Glutamatergic neuron (in vitro differentiated cells): ENCODE results near the gene EXOC7. TPM values are rescaled to one million over a fixed set of nuclear protein-coding genes. Genes with fewer than 3 reads are reported as not detected.

ENCODE experiments used
- DNase-seq: peaks from one replicate; pipeline ENCODE4 v3.0.0; 2022
- H3K27ac Mint-ChIP-seq: one replicate; pipeline ENCODE4 v1.8.0; 2020; ENCODE audit warnings: mild to moderate bottlenecking, mixed read lengths, inconsistent platforms; ENCODE audit not compliant: unreplicated experiment
- H3K27me3 Mint-ChIP-seq: one replicate; pipeline ENCODE4 v1.8.0; 2020; ENCODE audit warnings: mild to moderate bottlenecking, moderate library complexity, mixed read lengths, inconsistent platforms; ENCODE audit not compliant: unreplicated experiment
- H3K36me3 Mint-ChIP-seq: one replicate; pipeline ENCODE4 v1.8.0; 2020; ENCODE audit warnings: mild to moderate bottlenecking, mixed read lengths, inconsistent platforms; ENCODE audit not compliant: unreplicated experiment
- H3K4me1 Mint-ChIP-seq: one replicate; pipeline ENCODE4 v1.8.0; 2020; ENCODE audit warnings: mild to moderate bottlenecking, low read depth, mixed read lengths, inconsistent platforms; ENCODE audit not compliant: unreplicated experiment
- H3K4me3 Mint-ChIP-seq: one replicate; pipeline ENCODE4 v1.8.0; 2020; ENCODE audit warnings: mild to moderate bottlenecking, mixed read lengths, inconsistent platforms; ENCODE audit not compliant: unreplicated experiment
- H3K9me3 Mint-ChIP-seq: one replicate; pipeline ENCODE4 v1.8.0; 2020; ENCODE audit warnings: mild to moderate bottlenecking, moderate library complexity, mixed read lengths, inconsistent platforms; ENCODE audit not compliant: unreplicated experiment
- total RNA-seq: library from RNA; stranded (reverse); fragmentation: NEBNext Ultra II Directional; extraction: Animal tissue kit (Norgen Biotek cat#: 25700); gene quantifications from one replicate; pipeline ENCODE4 v1.2.1, GENCODE V29; 2021; ENCODE audit not compliant: unreplicated experiment
- TF ChIP-seq, protein P1 (sequence below): fragments of 200-600 bp; sonication (generic); IDR thresholded peaks from one replicate; pipeline ENCODE4 v1.5.0; 2021; ENCODE audit not compliant: partially characterized antibody, unreplicated experiment

Gene EXOC7
- total RNA-seq, 1 donor from 2014 or later, result 249 TPM

DNA sequence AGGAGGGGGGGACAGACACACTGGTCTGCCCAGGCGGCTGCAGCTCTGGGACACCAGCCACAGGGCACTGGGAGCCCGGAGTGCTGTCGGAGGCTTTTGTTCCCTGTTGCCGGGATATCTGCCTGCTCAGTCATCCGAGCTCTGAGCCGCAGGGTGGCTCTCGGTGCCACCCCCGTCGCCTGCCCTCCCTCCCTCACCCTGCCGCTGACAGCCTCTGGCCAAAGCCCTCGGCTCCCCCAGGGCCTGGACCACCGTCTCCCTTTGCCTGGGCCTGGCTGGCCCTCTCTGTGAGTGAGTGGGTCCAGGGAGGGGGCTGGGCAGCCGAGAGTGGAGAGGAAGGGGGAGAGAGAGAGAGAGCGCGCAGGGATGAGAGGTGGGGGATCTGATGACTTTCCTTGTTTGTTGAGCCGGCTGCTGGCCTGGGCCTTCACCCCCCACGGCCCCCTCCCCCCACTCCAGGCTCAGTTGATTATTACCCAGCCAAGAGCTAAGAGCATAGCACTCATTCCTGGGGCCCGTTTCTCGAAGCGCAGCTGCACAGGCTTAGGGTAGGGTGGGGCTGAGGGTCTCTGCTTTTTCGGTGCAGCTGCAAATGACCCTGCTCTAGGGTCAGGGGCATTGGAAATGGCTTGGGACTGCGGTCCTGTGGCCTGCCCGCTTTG lies 34.8 kb upstream of the EXOC7 start:
- Mint-ChIP-seq H3K27me3 (peaks cover 31% of the 10 kb centered on the region), H3K36me3 (no peaks in the 10 kb centered on the region), H3K4me3 (no peak overlapping the region), H3K4me1 (peaks cover 15% of the 10 kb centered on the region), H3K9me3 (peaks cover 5% of the 10 kb centered on the region), H3K27ac (no peak overlapping the region)
- TF ChIP-seq, protein P1, sequence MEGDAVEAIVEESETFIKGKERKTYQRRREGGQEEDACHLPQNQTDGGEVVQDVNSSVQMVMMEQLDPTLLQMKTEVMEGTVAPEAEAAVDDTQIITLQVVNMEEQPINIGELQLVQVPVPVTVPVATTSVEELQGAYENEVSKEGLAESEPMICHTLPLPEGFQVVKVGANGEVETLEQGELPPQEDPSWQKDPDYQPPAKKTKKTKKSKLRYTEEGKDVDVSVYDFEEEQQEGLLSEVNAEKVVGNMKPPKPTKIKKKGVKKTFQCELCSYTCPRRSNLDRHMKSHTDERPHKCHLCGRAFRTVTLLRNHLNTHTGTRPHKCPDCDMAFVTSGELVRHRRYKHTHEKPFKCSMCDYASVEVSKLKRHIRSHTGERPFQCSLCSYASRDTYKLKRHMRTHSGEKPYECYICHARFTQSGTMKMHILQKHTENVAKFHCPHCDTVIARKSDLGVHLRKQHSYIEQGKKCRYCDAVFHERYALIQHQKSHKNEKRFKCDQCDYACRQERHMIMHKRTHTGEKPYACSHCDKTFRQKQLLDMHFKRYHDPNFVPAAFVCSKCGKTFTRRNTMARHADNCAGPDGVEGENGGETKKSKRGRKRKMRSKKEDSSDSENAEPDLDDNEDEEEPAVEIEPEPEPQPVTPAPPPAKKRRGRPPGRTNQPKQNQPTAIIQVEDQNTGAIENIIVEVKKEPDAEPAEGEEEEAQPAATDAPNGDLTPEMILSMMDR, result no peak
- no peak for DNase-seq

DNA sequence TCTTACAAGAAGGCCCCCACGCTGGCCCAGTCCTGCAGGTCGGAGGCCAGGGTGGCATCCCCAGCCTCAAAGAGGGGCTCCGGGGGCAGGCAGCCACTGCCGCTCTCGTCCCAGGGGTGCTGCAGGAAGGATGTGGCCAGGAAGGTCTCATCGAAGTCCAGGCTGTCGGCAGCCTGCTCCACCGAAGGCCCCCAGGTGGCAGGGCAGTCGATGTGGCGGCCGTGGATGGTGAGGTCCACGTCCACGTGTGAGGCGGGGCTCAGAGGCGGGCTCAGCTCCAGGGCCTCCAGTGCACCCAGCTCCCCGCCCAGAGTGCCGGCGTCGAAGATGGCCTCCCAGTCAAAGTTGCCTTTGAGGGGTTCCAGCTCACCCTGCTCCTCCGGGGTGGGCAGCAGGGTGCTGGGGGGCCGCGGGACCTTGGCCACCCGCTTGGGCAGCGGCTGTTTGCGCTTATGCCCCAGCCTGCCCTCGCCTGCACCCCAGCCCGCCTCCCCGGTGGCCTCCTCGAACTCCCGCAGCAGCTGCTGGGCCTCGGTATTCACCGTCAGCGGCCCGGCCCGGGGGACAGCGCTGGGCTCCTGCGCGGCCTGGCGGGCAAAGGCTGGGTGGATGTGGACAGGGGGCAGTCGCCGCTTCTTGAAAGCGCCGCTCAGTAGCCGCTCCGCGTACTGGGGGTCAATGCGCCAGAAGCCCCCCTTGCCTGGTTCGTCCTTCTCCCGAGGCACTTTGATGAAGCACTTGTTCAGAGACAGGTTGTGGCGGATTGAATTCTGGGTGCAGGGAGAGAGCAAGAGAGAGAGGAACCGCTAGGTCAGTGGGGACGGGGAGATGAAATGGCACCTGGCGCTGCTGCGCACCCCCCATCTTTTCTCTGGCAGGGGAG lies 34.0 kb upstream of the EXOC7 start:
- peak; percentile 51 for DNase-seq
- Mint-ChIP-seq H3K4me1 (peaks cover 11% of the 10 kb centered on the region), H3K36me3 (no peaks in the 10 kb centered on the region), H3K9me3 (peaks cover 5% of the 10 kb centered on the region), H3K27ac (peak overlapping the region; percentile 5), H3K27me3 (peaks cover 26% of the 10 kb centered on the region), H3K4me3 (peak overlapping the region; percentile 60)
- TF ChIP-seq, protein P1, result no peak

DNA sequence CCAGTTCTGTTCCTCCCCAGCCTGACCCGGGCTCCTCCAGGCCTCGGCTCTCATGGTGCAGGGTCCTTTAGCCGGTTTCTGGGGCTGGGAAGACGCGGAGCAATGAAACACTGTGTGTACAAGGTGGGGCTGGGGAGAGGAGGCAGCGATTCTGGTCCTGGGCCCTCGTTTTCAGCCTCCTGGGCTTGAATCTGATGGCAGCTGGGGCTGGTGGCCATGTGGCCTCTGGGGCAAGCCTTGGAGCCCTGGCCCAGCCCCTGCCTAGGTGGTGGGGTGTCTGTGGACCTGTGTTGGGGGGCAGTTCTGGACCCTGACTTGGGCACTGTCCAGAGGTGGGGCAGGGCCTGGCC lies 33.4 kb upstream of the EXOC7 start:
- H3K4me1 Mint-ChIP-seq, result peaks cover 6% of the 10 kb centered on the region
- DNase-seq, result peak; percentile 23
- peaks cover 23% of the 10 kb centered on the region for H3K27me3 Mint-ChIP-seq
- H3K4me3 Mint-ChIP-seq, result no peak overlapping the region
- H3K36me3 Mint-ChIP-seq, result no peaks in the 10 kb centered on the region
- H3K9me3 Mint-ChIP-seq, result peaks cover 1% of the 10 kb centered on the region
- no peak overlapping the region for H3K27ac Mint-ChIP-seq
- TF ChIP-seq, protein P1, result no peak

DNA sequence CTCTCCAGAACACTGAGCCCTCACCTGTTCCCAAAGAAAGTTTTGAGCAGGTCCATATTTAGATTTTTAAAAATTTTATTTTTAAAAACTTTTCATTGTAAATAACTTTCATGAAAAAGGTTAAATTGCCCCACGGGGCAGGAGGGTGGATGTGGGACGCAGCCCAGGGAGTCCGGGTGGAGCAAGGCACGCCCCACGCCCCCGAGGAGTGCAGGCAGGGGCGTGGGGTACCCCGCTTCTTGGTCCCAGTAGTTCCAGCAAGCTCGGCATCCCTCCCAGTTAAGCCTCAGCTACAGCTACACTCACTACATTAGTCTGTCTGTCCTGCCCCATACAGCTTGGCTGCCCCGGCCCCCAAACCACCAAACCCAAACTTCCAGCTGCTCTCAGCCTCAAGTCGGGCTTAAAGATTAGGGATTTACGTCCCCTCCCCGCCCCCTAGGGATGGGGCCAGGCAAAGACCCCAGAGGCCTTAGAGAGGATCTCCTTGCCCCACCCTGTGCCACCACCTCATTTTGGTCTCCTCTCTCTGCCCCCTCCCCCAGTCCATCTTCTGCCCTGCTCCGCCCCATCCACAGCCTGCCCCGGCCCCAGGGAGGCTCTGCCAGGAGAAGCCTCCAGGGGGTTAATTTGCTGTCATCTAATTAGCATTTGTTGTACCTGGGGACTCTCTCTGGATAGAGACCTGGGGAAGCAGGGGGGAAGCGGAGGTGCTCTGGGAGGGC lies 32.9 kb upstream of the EXOC7 start:
- Mint-ChIP-seq H3K4me1 (peaks cover 3% of the 10 kb centered on the region), H3K36me3 (no peaks in the 10 kb centered on the region), H3K27me3 (peaks cover 25% of the 10 kb centered on the region), H3K27ac (no peak overlapping the region), H3K4me3 (no peak overlapping the region), H3K9me3 (peaks cover 3% of the 10 kb centered on the region)
- peak; percentile 15 for DNase-seq
- TF ChIP-seq, protein P1, result no peak
